ENCODE measurements around the gene PAK2. TPM values are rescaled to one million over a fixed set of nuclear protein-coding genes. Genes with fewer than 3 reads are reported as not detected.
A peak's percentile ranks its signal among the peaks of the same experiment; 100 is the strongest.

Gene PAK2
- polyA plus RNA-seq, 1 of the 3 experiments (the other 2 are of a cell fraction): 27.9 TPM

DNA sequence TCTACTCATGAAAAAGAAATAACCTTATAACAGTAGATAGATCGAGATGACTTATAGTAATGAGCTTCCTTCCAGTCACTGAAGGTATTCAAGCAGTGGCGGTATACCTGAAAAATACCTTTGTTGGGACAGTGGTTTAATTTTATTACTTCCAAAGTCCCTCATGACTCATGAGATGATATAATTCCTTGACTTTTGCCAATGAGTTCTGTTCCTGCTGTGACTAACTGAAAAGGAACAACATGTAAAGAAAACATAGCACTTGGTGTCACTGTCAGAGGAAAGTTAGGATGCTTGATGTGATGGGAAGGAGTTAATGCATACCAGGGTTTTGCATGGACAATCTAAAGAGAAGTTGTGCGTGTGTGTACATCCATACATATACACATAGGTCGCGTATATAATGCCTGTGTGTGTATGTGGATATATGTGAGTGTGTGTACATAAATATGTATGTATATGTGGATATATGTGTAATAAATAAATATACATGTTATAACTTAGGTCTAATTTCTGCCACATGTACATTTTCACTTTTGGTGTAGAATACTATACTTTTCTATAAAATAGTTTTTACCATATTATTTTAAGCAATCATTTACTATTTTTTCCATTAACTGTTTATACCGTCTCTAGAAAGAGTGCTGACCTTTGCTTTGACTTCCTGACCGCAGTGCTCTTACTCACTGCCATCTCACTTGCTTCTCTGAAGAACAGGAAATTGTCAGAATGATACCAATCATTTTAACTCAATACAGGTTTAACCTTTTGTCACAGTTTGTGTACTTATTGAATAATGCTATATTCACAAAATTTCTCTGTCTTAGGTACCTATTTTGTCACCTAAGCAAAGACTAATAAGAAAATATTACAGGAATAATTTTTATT, 12.6 kb upstream of the PAK2 start:
- 0 out of 2 replicates have a peak, but pooled peaks have one; percentile 8 for TF ChIP-seq FOSL2 (IDR thresholded peaks at IDR 0.05; ENCODE audit: borderline replicate concordance, low read depth)
- TF ChIP-seq, protein P1, sequence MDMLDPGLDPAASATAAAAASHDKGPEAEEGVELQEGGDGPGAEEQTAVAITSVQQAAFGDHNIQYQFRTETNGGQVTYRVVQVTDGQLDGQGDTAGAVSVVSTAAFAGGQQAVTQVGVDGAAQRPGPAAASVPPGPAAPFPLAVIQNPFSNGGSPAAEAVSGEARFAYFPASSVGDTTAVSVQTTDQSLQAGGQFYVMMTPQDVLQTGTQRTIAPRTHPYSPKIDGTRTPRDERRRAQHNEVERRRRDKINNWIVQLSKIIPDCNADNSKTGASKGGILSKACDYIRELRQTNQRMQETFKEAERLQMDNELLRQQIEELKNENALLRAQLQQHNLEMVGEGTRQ (IDR thresholded peaks at IDR 0.05; ENCODE audit: borderline replicate concordance, low read depth, low read length): no peak
- TF ChIP-seq SMC3 (IDR thresholded peaks at IDR 0.05; ENCODE audit: low read depth, low read length): no peak
- TF ChIP-seq ELF1 (IDR thresholded peaks at IDR 0.05): no peak
- no peak for TF ChIP-seq FOXJ3 (CRISPR knock-in tag; IDR thresholded peaks at IDR 0.05)
- no peak for TF ChIP-seq SIN3A (IDR thresholded peaks at IDR 0.05; ENCODE audit: borderline replicate concordance, low read depth, low read length)
- no peak for TF ChIP-seq RXRA (IDR thresholded peaks at IDR 0.05; ENCODE audit: borderline replicate concordance, low read depth)
- TF ChIP-seq, protein P2, sequence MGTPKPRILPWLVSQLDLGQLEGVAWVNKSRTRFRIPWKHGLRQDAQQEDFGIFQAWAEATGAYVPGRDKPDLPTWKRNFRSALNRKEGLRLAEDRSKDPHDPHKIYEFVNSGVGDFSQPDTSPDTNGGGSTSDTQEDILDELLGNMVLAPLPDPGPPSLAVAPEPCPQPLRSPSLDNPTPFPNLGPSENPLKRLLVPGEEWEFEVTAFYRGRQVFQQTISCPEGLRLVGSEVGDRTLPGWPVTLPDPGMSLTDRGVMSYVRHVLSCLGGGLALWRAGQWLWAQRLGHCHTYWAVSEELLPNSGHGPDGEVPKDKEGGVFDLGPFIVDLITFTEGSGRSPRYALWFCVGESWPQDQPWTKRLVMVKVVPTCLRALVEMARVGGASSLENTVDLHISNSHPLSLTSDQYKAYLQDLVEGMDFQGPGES (IDR thresholded peaks at IDR 0.05; ENCODE audit: low read depth, low read length): no peak
- no peak for TF ChIP-seq CHD2 (IDR thresholded peaks at IDR 0.05; ENCODE audit: low read length, partially characterized antibody)
- TF ChIP-seq, protein P3, sequence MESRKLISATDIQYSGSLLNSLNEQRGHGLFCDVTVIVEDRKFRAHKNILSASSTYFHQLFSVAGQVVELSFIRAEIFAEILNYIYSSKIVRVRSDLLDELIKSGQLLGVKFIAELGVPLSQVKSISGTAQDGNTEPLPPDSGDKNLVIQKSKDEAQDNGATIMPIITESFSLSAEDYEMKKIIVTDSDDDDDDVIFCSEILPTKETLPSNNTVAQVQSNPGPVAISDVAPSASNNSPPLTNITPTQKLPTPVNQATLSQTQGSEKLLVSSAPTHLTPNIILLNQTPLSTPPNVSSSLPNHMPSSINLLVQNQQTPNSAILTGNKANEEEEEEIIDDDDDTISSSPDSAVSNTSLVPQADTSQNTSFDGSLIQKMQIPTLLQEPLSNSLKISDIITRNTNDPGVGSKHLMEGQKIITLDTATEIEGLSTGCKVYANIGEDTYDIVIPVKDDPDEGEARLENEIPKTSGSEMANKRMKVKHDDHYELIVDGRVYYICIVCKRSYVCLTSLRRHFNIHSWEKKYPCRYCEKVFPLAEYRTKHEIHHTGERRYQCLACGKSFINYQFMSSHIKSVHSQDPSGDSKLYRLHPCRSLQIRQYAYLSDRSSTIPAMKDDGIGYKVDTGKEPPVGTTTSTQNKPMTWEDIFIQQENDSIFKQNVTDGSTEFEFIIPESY (IDR thresholded peaks at IDR 0.05; ENCODE audit: borderline replicate concordance, low read depth): no peak
- no peak for TF ChIP-seq GATA2 (CRISPR knock-in tag; IDR thresholded peaks at IDR 0.05)
- no peak for TF ChIP-seq TAF1 (IDR thresholded peaks at IDR 0.05; ENCODE audit: borderline replicate concordance, low read depth, low read length)
- TF ChIP-seq FOXM1 (IDR thresholded peaks at IDR 0.05; ENCODE audit: low read depth): no peak
- TF ChIP-seq, protein P4, sequence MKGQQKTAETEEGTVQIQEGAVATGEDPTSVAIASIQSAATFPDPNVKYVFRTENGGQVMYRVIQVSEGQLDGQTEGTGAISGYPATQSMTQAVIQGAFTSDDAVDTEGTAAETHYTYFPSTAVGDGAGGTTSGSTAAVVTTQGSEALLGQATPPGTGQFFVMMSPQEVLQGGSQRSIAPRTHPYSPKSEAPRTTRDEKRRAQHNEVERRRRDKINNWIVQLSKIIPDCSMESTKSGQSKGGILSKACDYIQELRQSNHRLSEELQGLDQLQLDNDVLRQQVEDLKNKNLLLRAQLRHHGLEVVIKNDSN (IDR thresholded peaks at IDR 0.05; ENCODE audit: borderline replicate concordance, low read depth): no peak
- no peak for TF ChIP-seq RFX5 (IDR thresholded peaks at IDR 0.05; ENCODE audit: low read length)
- TF ChIP-seq NRF1 (IDR thresholded peaks at IDR 0.05; ENCODE audit: low read depth, low read length): no peak
- TF ChIP-seq, protein P5, sequence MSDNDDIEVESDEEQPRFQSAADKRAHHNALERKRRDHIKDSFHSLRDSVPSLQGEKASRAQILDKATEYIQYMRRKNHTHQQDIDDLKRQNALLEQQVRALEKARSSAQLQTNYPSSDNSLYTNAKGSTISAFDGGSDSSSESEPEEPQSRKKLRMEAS (IDR thresholded peaks at IDR 0.05; ENCODE audit: low read depth): no peak
- TF ChIP-seq TCF12 (IDR thresholded peaks at IDR 0.05): peak; percentile 43
- H3K9me3 ChIP-seq: no peaks in the 10 kb centered on the region
- no peak overlapping the region for H3K9ac ChIP-seq
- no peaks in the 10 kb centered on the region for H3K9me2 ChIP-seq
- no peaks in the 10 kb centered on the region; the same call in 1 of the 2 replicates for H3K79me2 ChIP-seq (ENCODE audit: insufficient read depth)
- H3K36me3 ChIP-seq (replicated peaks in 1 of 2; ENCODE audit: control insufficient read depth in 1 of 2, insufficient read depth in 2 of 2, low read length in 1 of 2): peaks cover 26 to 47% of the 10 kb centered on the region in 2 experiments
- no peaks in the 10 kb centered on the region for H3K27me3 ChIP-seq (ENCODE audit: insufficient read depth)
- H3K4me2 ChIP-seq: no peak overlapping the region
- peaks cover 18% of the 10 kb centered on the region for H3F3A ChIP-seq (replicated peaks; ENCODE audit: insufficient read depth)
- H4K20me1 ChIP-seq (ENCODE audit: insufficient read depth): no peaks in the 10 kb centered on the region
- H3K4me1 ChIP-seq (ENCODE audit: control insufficient read depth in 1 of 2, insufficient read depth in 2 of 2, low read depth in 1 of 2, low read length in 1 of 2): no peaks in the 10 kb centered on the region
- DNase-seq: no peak
- CTCF ChIA-PET: no interaction called here
- H2AFZ ChIP-seq (ENCODE audit: low read depth): no peak overlapping the region
- WGBS (ENCODE audit: low lambda C conversion rate): 77% methylated on average over 7 of the region's 7 CpGs
- peak overlapping the region in 1 of 2 experiments; percentile 55; a peak in 2 of 4 replicates for H3K27ac ChIP-seq (ENCODE audit: low read depth in 2 of 2, low read length in 1 of 2)
- POLR2A ChIA-PET: no interaction called here
- H3K4me3 ChIP-seq (ENCODE audit: low read depth in 2 of 2, low read length in 1 of 2): no peak overlapping the region
